Effector memory CD8-positive, alpha-beta T cell (primary cell): Measurements from ENCODE around the gene SNRPN.

Experiments
- ATAC-seq: fragments of 150-1000 bp; cut with Tn5 transposase; replicated peaks from 2 replicates; pipeline ENCODE4 v1.10.0; 2021; ENCODE audit warnings: mild to moderate bottlenecking, moderate library complexity
- DNase-seq, 3 experiments: peaks; one replicate each; pipeline ENCODE4 v3.0.0; 2021
- H3K27ac Mint-ChIP-seq, 2 donors: one replicate each; pipeline ENCODE4 v1.8.0; 2022; ENCODE audit warnings: mild to moderate bottlenecking in 2 of 2, mixed read lengths in 2 of 2, moderate library complexity in 2 of 2
- H3K27me3 Mint-ChIP-seq, 2 donors: one replicate each; pipeline ENCODE4 v1.8.0; 2022; ENCODE audit warnings: mixed read lengths in 2 of 2
- H3K36me3 Mint-ChIP-seq: one replicate; pipeline ENCODE4 v1.8.0; 2022; ENCODE audit warnings: mild to moderate bottlenecking, moderate library complexity, mixed read lengths; ENCODE audit not compliant: insufficient read depth
- H3K4me1 Mint-ChIP-seq, 2 donors: one replicate each; pipeline ENCODE4 v1.8.0; 2022; ENCODE audit warnings: low read depth in 2 of 2, mixed read lengths in 2 of 2
- H3K4me3 Mint-ChIP-seq, 2 donors: one replicate each; pipeline ENCODE4 v1.8.0; 2022; ENCODE audit warnings: mild to moderate bottlenecking in 2 of 2, mixed read lengths in 2 of 2, moderate library complexity in 2 of 2
- H3K9me3 Mint-ChIP-seq, 2 donors: one replicate each; pipeline ENCODE4 v1.8.0; 2022; ENCODE audit warnings: mixed read lengths in 2 of 2

The SNRPN gene

GRCh38 chr15:24985224-24985623, 30.4 kb downstream of the SNRPN start:
- peaks cover 53% of the 10 kb centered on the region for H3K36me3 Mint-ChIP-seq
- H3K4me3 Mint-ChIP-seq = no peak overlapping the region
- no peak overlapping the region for H3K27ac Mint-ChIP-seq
- H3K4me1 Mint-ChIP-seq = peaks cover 4 to 15% of the 10 kb centered on the region in 2 donors
- H3K9me3 Mint-ChIP-seq = peaks cover 7 to 25% of the 10 kb centered on the region in 2 donors
- H3K27me3 Mint-ChIP-seq = no peaks in the 10 kb centered on the region
- ATAC-seq (no peak), DNase-seq (no peak)

- ATAC-seq = no peak
- H3K4me1 Mint-ChIP-seq = peaks cover 4 to 15% of the 10 kb centered on the region in 2 donors
- no peak overlapping the region for H3K27ac Mint-ChIP-seq
- DNase-seq = no peak
- no peak overlapping the region for H3K4me3 Mint-ChIP-seq
- peaks cover 7 to 25% of the 10 kb centered on the region in 2 donors for H3K9me3 Mint-ChIP-seq
- H3K27me3 Mint-ChIP-seq = no peaks in the 10 kb centered on the region
- H3K36me3 Mint-ChIP-seq = peaks cover 39% of the 10 kb centered on the region
Measured at GRCh38 chr15:24986653-24987052, 31.9 kb downstream of the SNRPN start.

GRCh38 chr15:25019434-25019833, 64.6 kb downstream of the SNRPN start:
- H3K4me1 Mint-ChIP-seq = no peaks in the 10 kb centered on the region
- H3K9me3 Mint-ChIP-seq = peaks cover 9 to 49% of the 10 kb centered on the region in 2 donors
- no peak overlapping the region for H3K4me3 Mint-ChIP-seq
- no peak overlapping the region for H3K27ac Mint-ChIP-seq
- DNase-seq (no peak), ATAC-seq (no peak)
- no peaks in the 10 kb centered on the region for H3K27me3 Mint-ChIP-seq
- H3K36me3 Mint-ChIP-seq = no peaks in the 10 kb centered on the region

GRCh38 chr15:25022233-25022632, 67.4 kb downstream of the SNRPN start:
- no peaks in the 10 kb centered on the region for H3K27me3 Mint-ChIP-seq
- no peaks in the 10 kb centered on the region for H3K4me1 Mint-ChIP-seq
- peaks cover 8 to 43% of the 10 kb centered on the region in 2 donors for H3K9me3 Mint-ChIP-seq
- no peaks in the 10 kb centered on the region for H3K36me3 Mint-ChIP-seq
- ATAC-seq = no peak
- no peak overlapping the region for H3K4me3 Mint-ChIP-seq
- H3K27ac Mint-ChIP-seq = no peak overlapping the region
- no peak for DNase-seq
